GM10266 (cell line): ENCODE measurements around the gene ESPN.

ENCODE experiments used
- DNase-seq: peaks from one replicate; pipeline ENCODE4 v3.0.0; 2012; ENCODE audit errors: extremely low spot score
- TF ChIP-seq, protein P1 (sequence below): IDR thresholded peaks from 2 replicates; pipeline ENCODE4 v1.5.1; 2012; ENCODE audit warnings: mild to moderate bottlenecking, low read depth; ENCODE audit not compliant: control insufficient read depth, insufficient read depth; ENCODE audit errors: missing control alignments

ESPN gene

GRCh38 chr1:6396998-6397397, 27.6 kb upstream of the ESPN start:
- DNase-seq, result no peak
- TF ChIP-seq, protein P1, sequence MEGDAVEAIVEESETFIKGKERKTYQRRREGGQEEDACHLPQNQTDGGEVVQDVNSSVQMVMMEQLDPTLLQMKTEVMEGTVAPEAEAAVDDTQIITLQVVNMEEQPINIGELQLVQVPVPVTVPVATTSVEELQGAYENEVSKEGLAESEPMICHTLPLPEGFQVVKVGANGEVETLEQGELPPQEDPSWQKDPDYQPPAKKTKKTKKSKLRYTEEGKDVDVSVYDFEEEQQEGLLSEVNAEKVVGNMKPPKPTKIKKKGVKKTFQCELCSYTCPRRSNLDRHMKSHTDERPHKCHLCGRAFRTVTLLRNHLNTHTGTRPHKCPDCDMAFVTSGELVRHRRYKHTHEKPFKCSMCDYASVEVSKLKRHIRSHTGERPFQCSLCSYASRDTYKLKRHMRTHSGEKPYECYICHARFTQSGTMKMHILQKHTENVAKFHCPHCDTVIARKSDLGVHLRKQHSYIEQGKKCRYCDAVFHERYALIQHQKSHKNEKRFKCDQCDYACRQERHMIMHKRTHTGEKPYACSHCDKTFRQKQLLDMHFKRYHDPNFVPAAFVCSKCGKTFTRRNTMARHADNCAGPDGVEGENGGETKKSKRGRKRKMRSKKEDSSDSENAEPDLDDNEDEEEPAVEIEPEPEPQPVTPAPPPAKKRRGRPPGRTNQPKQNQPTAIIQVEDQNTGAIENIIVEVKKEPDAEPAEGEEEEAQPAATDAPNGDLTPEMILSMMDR, result peak; percentile 44

- no peak for DNase-seq
- TF ChIP-seq, protein P1, result no peak
Observed at GRCh38 chr1:6397844-6398441, 26.6 kb upstream of the ESPN start.

DNA sequence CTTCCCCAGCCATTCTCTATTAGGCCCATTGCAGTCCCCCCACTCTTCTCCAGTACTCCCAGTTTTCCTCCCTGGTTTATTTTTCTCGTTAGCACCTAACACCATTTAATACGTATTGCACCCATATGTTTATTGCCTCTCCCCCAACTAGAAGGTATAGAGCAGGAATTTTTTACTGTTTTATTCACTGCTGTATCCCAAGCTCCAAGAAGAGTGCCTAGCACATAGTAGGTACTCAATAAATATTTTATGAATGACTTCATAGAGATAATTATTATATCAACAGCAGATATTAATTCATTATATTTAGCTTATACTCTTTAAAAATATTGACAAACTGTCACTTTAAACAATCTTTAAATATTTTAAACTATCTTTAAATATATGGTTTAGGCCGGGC, 25.3 kb upstream of the ESPN start:
- DNase-seq, result no peak
- TF ChIP-seq, protein P1, result no peak

GRCh38 chr1:6401673-6402072, 22.9 kb upstream of the ESPN start:
- TF ChIP-seq, protein P1, result no peak
- no peak for DNase-seq

- TF ChIP-seq, protein P1, result no peak
- no peak for DNase-seq
Observed at GRCh38 chr1:6408023-6408422, 16.6 kb upstream of the ESPN start.

- TF ChIP-seq, protein P1, result no peak
- DNase-seq, result no peak
Observed at GRCh38 chr1:6409053-6409452, 15.5 kb upstream of the ESPN start.

GRCh38 chr1:6409733-6410132, 14.8 kb upstream of the ESPN start:
- no peak for DNase-seq
- TF ChIP-seq, protein P1, result no peak
